COLO668 (cell line): ENCODE data around the gene CCDC50.
A peak's percentile ranks its signal among the peaks of the same experiment; 100 is the strongest.

Source experiments
- DNase-seq: peaks from one replicate; lab custom pipeline; 2025; ENCODE audit not compliant: unreplicated experiment; lab: John Stamatoyannopoulos, UW

Gene CCDC50

GRCh38 chr3:191316876-191317603 lies 12.2 kb upstream of the CCDC50 start:
- no peak for DNase-seq

GRCh38 chr3:191320316-191320715 lies 8.9 kb upstream of the CCDC50 start:
- no peak for DNase-seq

- DNase-seq, result no peak
These were observed 8.0 kb upstream of the CCDC50 start for GRCh38 chr3:191321019-191321767.

GRCh38 chr3:191324936-191325335 lies 4.3 kb upstream of the CCDC50 start:
- DNase-seq, result no peak

- DNase-seq, result no peak
These were observed 1.7 kb upstream of the CCDC50 start for GRCh38 chr3:191327526-191327925.

GRCh38 chr3:191328383-191328961 lies 722 bp upstream of the CCDC50 start:
- no peak for DNase-seq

GRCh38 chr3:191329654-191330529 lies 698 bp downstream of the CCDC50 start, which contains the start of gene UTS2B:
Gene UTS2B, minus strand, starts transcription at chr3:191330526. Its CDS starts 48,337 bp downstream, at chr3:191282189.
- DNase-seq, result peak; percentile 43

GRCh38 chr3:191330530-191331048 lies 1.4 kb downstream of the CCDC50 start:
- DNase-seq, result no peak

GRCh38 chr3:191331388-191331787 lies 2.2 kb downstream of the CCDC50 start:
- no peak for DNase-seq

- no peak for DNase-seq
These were observed 4.2 kb downstream of the CCDC50 start for GRCh38 chr3:191333298-191333880.

- DNase-seq, result no peak
These were observed 5.2 kb downstream of the CCDC50 start for GRCh38 chr3:191334346-191334893.

- no peak for DNase-seq
These were observed 7.6 kb downstream of the CCDC50 start for GRCh38 chr3:191336833-191337232.

GRCh38 chr3:191338177-191338488 lies 8.9 kb downstream of the CCDC50 start:
- no peak for DNase-seq

- no peak for DNase-seq
These were observed 10.2 kb downstream of the CCDC50 start for GRCh38 chr3:191339316-191339917.

- no peak for DNase-seq
These were observed 11.2 kb downstream of the CCDC50 start for GRCh38 chr3:191340351-191340750.

GRCh38 chr3:191340966-191341365 lies 11.8 kb downstream of the CCDC50 start:
- DNase-seq, result no peak

GRCh38 chr3:191342006-191342405 lies 12.8 kb downstream of the CCDC50 start:
- DNase-seq, result no peak

- DNase-seq, result no peak
These were observed 13.2 kb downstream of the CCDC50 start for GRCh38 chr3:191342411-191342810.

- DNase-seq, result no peak
These were observed 13.9 kb downstream of the CCDC50 start for GRCh38 chr3:191343115-191343514.

GRCh38 chr3:191343913-191344312 lies 14.7 kb downstream of the CCDC50 start:
- DNase-seq, result no peak
